ENCODE results near the gene SEPTIN6.

SEPTIN6 gene

GRCh38 chrX:119694601-119695534, 1.9 kb upstream of the SEPTIN6 start:
- Histone ChIP-seq H3K56ac (ENCODE audit: low read length) (peak overlapping the region; percentile 25), H3K27me3 (ENCODE audit: insufficient read depth, low read length, poor library complexity) (no peaks in the 10 kb centered on the region), H3K36me3 (ENCODE audit: control insufficient read depth, insufficient read depth, low read length) (no peaks in the 10 kb centered on the region), H3K79me2 (ENCODE audit: control insufficient read depth, insufficient read depth, low read length) (no peaks in the 10 kb centered on the region), H3K4me3 (ENCODE audit: low read length) (no peak overlapping the region), H3K4ac (ENCODE audit: low read depth, low read length) (no peak overlapping the region), H3K4me1 (ENCODE audit: control insufficient read depth, low read depth, low read length) (no peaks in the 10 kb centered on the region), H3K18ac (ENCODE audit: low read length) (no peak overlapping the region), H3K79me1 (ENCODE audit: low read length) (no peaks in the 10 kb centered on the region), H4K5ac (ENCODE audit: low read length) (no peak overlapping the region), H3K9ac (ENCODE audit: low read length) (no peak overlapping the region), H2BK15ac (replicated peaks; ENCODE audit: low read depth) (no peak overlapping the region), H3K27ac (ENCODE audit: low read depth, low read length) (no peak overlapping the region), H2BK120ac (ENCODE audit: low read depth, low read length) (no peak overlapping the region), H2AK5ac (ENCODE audit: low read length) (no peak overlapping the region), H2BK5ac (ENCODE audit: low read length) (no peak overlapping the region), H4K8ac (ENCODE audit: low read depth, low read length) (no peak overlapping the region), H3K23ac (ENCODE audit: low read length) (no peak overlapping the region), H3K4me2 (ENCODE audit: low read length) (no peak overlapping the region)
- WGBS (ENCODE audit: extremely low coverage, insufficient coverage, low lambda C conversion rate), result no CpG with 5 or more reads among the region's 39 CpGs
- peak; percentile 80 for DNase-seq

DNA sequence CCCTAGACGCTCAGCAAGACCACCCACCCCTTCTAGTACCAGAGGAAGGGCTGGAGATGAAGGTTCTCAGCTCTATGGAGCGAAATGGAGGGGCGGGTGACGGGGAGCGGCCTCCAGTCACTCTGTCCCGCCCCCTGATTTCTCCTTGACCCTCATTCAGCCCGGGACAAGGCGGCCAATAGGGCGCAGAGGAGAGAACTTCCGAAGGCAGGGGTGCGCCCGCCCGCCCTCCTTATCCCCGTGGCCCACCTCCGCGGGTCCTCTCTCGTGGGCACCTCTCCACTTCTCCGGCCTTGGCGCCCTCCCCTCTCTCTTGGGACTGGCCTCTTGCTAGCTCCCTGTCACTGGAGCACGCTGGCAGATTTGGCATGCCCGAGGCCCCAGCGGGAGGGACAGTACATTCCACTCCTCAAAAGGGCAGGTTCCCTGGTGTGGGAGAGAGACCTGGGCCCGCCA, 1.1 kb upstream of the SEPTIN6 start:
- Histone ChIP-seq H2BK15ac (replicated peaks; ENCODE audit: low read depth) (no peak overlapping the region), H3K4me2 (ENCODE audit: low read length) (peak overlapping the region; percentile 50), H3K79me1 (ENCODE audit: low read length) (no peaks in the 10 kb centered on the region), H3K18ac (ENCODE audit: low read length) (no peak overlapping the region), H4K5ac (ENCODE audit: low read length) (no peak overlapping the region), H2BK5ac (ENCODE audit: low read length) (no peak overlapping the region), H3K27me3 (ENCODE audit: insufficient read depth, low read length, poor library complexity) (no peaks in the 10 kb centered on the region), H2BK120ac (ENCODE audit: low read depth, low read length) (no peak overlapping the region), H3K36me3 (ENCODE audit: control insufficient read depth, insufficient read depth, low read length) (no peaks in the 10 kb centered on the region), H3K9ac (ENCODE audit: low read length) (no peak overlapping the region), H3K23ac (ENCODE audit: low read length) (no peak overlapping the region), H3K79me2 (ENCODE audit: control insufficient read depth, insufficient read depth, low read length) (no peaks in the 10 kb centered on the region), H4K8ac (ENCODE audit: low read depth, low read length) (no peak overlapping the region), H3K4me1 (ENCODE audit: control insufficient read depth, low read depth, low read length) (no peaks in the 10 kb centered on the region), H3K4ac (ENCODE audit: low read depth, low read length) (no peak overlapping the region), H3K4me3 (ENCODE audit: low read length) (no peak overlapping the region), H3K56ac (ENCODE audit: low read length) (peak overlapping the region; percentile 42), H2AK5ac (ENCODE audit: low read length) (no peak overlapping the region), H3K27ac (ENCODE audit: low read depth, low read length) (no peak overlapping the region)
- no CpG with 5 or more reads among the region's 23 CpGs for WGBS (ENCODE audit: extremely low coverage, insufficient coverage, low lambda C conversion rate)
- DNase-seq, result no peak

DNA sequence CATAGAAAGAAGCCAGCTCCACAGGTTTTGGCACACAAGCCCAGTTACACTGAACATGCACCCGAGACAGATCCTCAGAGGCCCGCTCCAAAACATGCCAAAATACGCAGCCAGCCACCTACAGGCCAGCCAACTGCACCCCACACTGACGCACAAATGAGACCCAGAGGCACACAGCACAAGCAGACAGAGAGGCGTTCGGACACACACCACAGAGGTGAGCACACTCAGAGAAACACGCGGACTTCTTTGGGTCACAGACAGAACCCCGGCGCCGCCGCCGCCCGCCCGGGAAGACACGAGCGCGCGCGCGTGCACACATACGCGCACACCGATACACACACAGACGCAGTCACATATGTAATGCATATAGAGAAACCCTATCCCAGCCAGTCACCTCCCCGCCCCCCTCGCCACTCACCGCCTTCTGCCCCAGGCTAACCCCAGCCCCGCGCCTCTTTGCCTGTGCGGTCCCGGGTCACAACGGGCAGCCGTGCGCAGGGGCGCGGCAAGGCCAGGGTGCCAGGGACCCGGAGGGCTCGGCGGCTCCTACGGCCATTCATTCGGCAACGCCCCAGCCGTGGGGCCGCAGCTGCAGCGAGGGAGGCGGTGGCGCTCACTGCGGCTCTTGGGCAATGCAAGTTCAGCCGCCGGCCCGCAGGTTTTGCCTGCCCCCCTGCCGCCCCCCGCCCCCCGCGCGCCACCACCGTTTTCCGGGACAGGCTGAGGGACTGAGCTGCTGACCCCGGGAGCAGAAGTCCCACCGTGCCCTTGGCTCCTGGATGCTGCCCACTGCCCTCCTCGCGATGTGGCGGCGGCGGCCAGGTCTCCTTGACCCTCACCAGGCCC, 553 bp downstream of the SEPTIN6 start:
- peak overlapping the region; percentile 33 for H3K4me3 ChIP-seq (ENCODE audit: low read length)
- H3K4me1 ChIP-seq (ENCODE audit: control insufficient read depth, low read depth, low read length), result no peaks in the 10 kb centered on the region
- no peak overlapping the region for H2BK5ac ChIP-seq (ENCODE audit: low read length)
- H3K56ac ChIP-seq (ENCODE audit: low read length), result peak overlapping the region; percentile 79
- no peak overlapping the region for H2BK120ac ChIP-seq (ENCODE audit: low read depth, low read length)
- no peak overlapping the region for H3K23ac ChIP-seq (ENCODE audit: low read length)
- no peak overlapping the region for H4K5ac ChIP-seq (ENCODE audit: low read length)
- peak overlapping the region; percentile 3 for H3K18ac ChIP-seq (ENCODE audit: low read length)
- no peaks in the 10 kb centered on the region for H3K79me2 ChIP-seq (ENCODE audit: control insufficient read depth, insufficient read depth, low read length)
- H3K79me1 ChIP-seq (ENCODE audit: low read length), result no peaks in the 10 kb centered on the region
- no peak overlapping the region for H3K27ac ChIP-seq (ENCODE audit: low read depth, low read length)
- peak overlapping the region; percentile 56 for H3K9ac ChIP-seq (ENCODE audit: low read length)
- H3K4me2 ChIP-seq (ENCODE audit: low read length), result peak overlapping the region; percentile 45
- WGBS (ENCODE audit: extremely low coverage, insufficient coverage, low lambda C conversion rate), result no CpG with 5 or more reads among the region's 66 CpGs
- H3K27me3 ChIP-seq (ENCODE audit: insufficient read depth, low read length, poor library complexity), result no peaks in the 10 kb centered on the region
- H3K4ac ChIP-seq (ENCODE audit: low read depth, low read length), result no peak overlapping the region
- no peaks in the 10 kb centered on the region for H3K36me3 ChIP-seq (ENCODE audit: control insufficient read depth, insufficient read depth, low read length)
- no peak overlapping the region for H4K8ac ChIP-seq (ENCODE audit: low read depth, low read length)
- no peak overlapping the region for H2BK15ac ChIP-seq (replicated peaks; ENCODE audit: low read depth)
- no peak overlapping the region for H2AK5ac ChIP-seq (ENCODE audit: low read length)
- DNase-seq, result peak; percentile 32

- Histone ChIP-seq H3K79me2 (ENCODE audit: control insufficient read depth, insufficient read depth, low read length) (no peaks in the 10 kb centered on the region), H3K18ac (ENCODE audit: low read length) (no peak overlapping the region), H4K5ac (ENCODE audit: low read length) (no peak overlapping the region), H3K4me1 (ENCODE audit: control insufficient read depth, low read depth, low read length) (no peaks in the 10 kb centered on the region), H3K79me1 (ENCODE audit: low read length) (no peaks in the 10 kb centered on the region), H3K4me2 (ENCODE audit: low read length) (no peak overlapping the region), H3K23ac (ENCODE audit: low read length) (no peak overlapping the region), H3K4me3 (ENCODE audit: low read length) (no peak overlapping the region), H3K56ac (ENCODE audit: low read length) (peak overlapping the region; percentile 3), H2AK5ac (ENCODE audit: low read length) (no peak overlapping the region), H2BK15ac (replicated peaks; ENCODE audit: low read depth) (no peak overlapping the region), H4K8ac (ENCODE audit: low read depth, low read length) (no peak overlapping the region), H3K9ac (ENCODE audit: low read length) (no peak overlapping the region), H3K4ac (ENCODE audit: low read depth, low read length) (no peak overlapping the region), H3K27me3 (ENCODE audit: insufficient read depth, low read length, poor library complexity) (no peaks in the 10 kb centered on the region), H3K27ac (ENCODE audit: low read depth, low read length) (no peak overlapping the region), H3K36me3 (ENCODE audit: control insufficient read depth, insufficient read depth, low read length) (no peaks in the 10 kb centered on the region), H2BK120ac (ENCODE audit: low read depth, low read length) (no peak overlapping the region), H2BK5ac (ENCODE audit: low read length) (no peak overlapping the region)
- WGBS (ENCODE audit: extremely low coverage, insufficient coverage, low lambda C conversion rate), result no CpG with 5 or more reads among the region's 8 CpGs
- DNase-seq, result peak; percentile 52
Observed at GRCh38 chrX:119690921-119691716, 1.8 kb downstream of the SEPTIN6 start.

DNA sequence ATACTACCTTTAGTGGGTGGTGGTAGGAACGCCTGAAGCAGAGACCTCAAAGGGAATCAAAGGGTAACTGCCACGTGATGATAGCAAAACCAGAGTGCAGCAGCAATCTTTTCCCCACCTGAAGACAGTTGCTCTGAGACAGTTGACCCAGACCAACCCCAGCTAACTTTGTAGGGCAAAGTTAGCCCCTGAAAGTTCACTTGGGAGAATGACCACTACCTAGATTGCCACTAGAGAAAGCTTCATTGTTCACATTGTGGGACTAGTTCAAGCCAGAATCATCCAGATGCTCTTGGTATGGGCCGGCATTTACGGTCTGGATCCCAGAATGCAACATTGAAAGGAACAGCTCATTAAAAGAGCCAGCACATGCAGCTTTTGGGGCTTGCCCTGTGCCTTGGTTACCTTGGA, 4.1 kb downstream of the SEPTIN6 start:
- Histone ChIP-seq H3K36me3 (ENCODE audit: control insufficient read depth, insufficient read depth, low read length) (no peaks in the 10 kb centered on the region), H2BK120ac (ENCODE audit: low read depth, low read length) (no peak overlapping the region), H3K9ac (ENCODE audit: low read length) (no peak overlapping the region), H3K4me2 (ENCODE audit: low read length) (no peak overlapping the region), H2BK5ac (ENCODE audit: low read length) (no peak overlapping the region), H3K23ac (ENCODE audit: low read length) (no peak overlapping the region), H3K4me1 (ENCODE audit: control insufficient read depth, low read depth, low read length) (no peaks in the 10 kb centered on the region), H3K18ac (ENCODE audit: low read length) (no peak overlapping the region), H3K4ac (ENCODE audit: low read depth, low read length) (no peak overlapping the region), H2BK15ac (replicated peaks; ENCODE audit: low read depth) (no peak overlapping the region), H3K27ac (ENCODE audit: low read depth, low read length) (no peak overlapping the region), H3K79me2 (ENCODE audit: control insufficient read depth, insufficient read depth, low read length) (no peaks in the 10 kb centered on the region), H2AK5ac (ENCODE audit: low read length) (no peak overlapping the region), H3K4me3 (ENCODE audit: low read length) (no peak overlapping the region), H3K56ac (ENCODE audit: low read length) (no peak overlapping the region), H4K8ac (ENCODE audit: low read depth, low read length) (no peak overlapping the region), H3K27me3 (ENCODE audit: insufficient read depth, low read length, poor library complexity) (no peaks in the 10 kb centered on the region), H4K5ac (ENCODE audit: low read length) (no peak overlapping the region), H3K79me1 (ENCODE audit: low read length) (no peaks in the 10 kb centered on the region)
- DNase-seq, result no peak
- no CpG with 5 or more reads among the region's 4 CpGs for WGBS (ENCODE audit: extremely low coverage, insufficient coverage, low lambda C conversion rate)
